ENCODE measurements around the gene CSF2RB.
A peak's percentile ranks its signal among the peaks of the same experiment; 100 is the strongest.

GRCh38 chr22:36913427-36914389 is at the start of gene CSF2RB:
- TF ChIP-seq CTCF (IDR thresholded peaks at IDR 0.05) (no peak), POLR2A (IDR thresholded peaks at IDR 0.05) (no peak), EP300 (IDR thresholded peaks at IDR 0.05) (peak in 1 of 2 donors; percentile 24)

All from tibial nerve (tissue), 4 donors.